ENCODE data around the gene CPN1. TPM values are rescaled to one million over a fixed set of nuclear protein-coding genes. Genes with fewer than 3 reads are reported as not detected.

Gene CPN1
- total RNA-seq, 1 experiment from 2014 or later: 24.9 TPM

DNA sequence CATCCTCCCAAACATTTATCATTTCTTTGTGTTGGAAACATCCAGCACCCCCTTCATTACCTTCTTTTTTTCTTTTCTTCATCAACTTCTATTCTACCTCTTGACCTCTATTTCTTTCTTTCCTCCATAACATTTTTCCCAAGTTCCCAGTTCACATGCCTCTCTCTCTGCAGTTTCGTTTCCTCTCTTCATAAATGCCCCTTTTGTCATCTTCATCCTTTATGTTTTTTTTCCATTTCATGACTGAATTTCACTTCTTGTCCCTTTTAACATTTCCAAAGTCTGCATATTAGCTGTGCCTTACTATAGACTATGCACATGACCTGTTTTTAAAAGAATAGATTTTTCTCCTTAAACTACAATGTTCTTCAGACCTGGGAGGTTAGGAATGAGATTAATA is 23.7 kb downstream of the CPN1 start:
- TF ChIP-seq, protein P1, sequence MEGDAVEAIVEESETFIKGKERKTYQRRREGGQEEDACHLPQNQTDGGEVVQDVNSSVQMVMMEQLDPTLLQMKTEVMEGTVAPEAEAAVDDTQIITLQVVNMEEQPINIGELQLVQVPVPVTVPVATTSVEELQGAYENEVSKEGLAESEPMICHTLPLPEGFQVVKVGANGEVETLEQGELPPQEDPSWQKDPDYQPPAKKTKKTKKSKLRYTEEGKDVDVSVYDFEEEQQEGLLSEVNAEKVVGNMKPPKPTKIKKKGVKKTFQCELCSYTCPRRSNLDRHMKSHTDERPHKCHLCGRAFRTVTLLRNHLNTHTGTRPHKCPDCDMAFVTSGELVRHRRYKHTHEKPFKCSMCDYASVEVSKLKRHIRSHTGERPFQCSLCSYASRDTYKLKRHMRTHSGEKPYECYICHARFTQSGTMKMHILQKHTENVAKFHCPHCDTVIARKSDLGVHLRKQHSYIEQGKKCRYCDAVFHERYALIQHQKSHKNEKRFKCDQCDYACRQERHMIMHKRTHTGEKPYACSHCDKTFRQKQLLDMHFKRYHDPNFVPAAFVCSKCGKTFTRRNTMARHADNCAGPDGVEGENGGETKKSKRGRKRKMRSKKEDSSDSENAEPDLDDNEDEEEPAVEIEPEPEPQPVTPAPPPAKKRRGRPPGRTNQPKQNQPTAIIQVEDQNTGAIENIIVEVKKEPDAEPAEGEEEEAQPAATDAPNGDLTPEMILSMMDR (IDR thresholded peaks at IDR 0.05; ENCODE audit: insufficient read depth in 1 of 2, low read depth in 1 of 2, low read length in 1 of 2, severe bottlenecking in 1 of 2, unreplicated experiment in 1 of 2): no peak
- no TSS peak for BruUV-seq (replicated peaks)
- ChIA-PET CTCF (no interaction called here), POLR2A (no interaction called here)
- H3K4me3 ChIP-seq (ENCODE audit: low read depth, low read length): no peak overlapping the region
- H3K4me1 Mint-ChIP-seq (ENCODE audit: low read depth, unreplicated experiment): no peaks in the 10 kb centered on the region
- H3K4me3 Mint-ChIP-seq (ENCODE audit: unreplicated experiment): no peak overlapping the region
- intact Hi-C loops (cut with micrococcal nuclease; ENCODE audit: unreplicated experiment): no loop called here
- no peaks in the 10 kb centered on the region for H3K4me1 ChIP-seq
- DNase-seq: no peak
- H3K36me3 ChIP-seq (ENCODE audit: control insufficient read depth, insufficient read depth, low read length): no peaks in the 10 kb centered on the region; the same call in 1 of the 2 replicates
- H3K9me3 ChIP-seq: peaks cover 7% of the 10 kb centered on the region; the same call in 1 of the 2 replicates
- H3K9me3 Mint-ChIP-seq (ENCODE audit: unreplicated experiment): no peaks in the 10 kb centered on the region
- H3K27me3 Mint-ChIP-seq (ENCODE audit: insufficient read depth, unreplicated experiment): no peaks in the 10 kb centered on the region
- H3K27me3 ChIP-seq (replicated peaks; ENCODE audit: control insufficient read depth, insufficient read depth, low read length): no peaks in the 10 kb centered on the region
- no peak overlapping the region for H3K27ac Mint-ChIP-seq (ENCODE audit: unreplicated experiment)
- H3K36me3 Mint-ChIP-seq (ENCODE audit: insufficient read depth, unreplicated experiment): peaks cover 8% of the 10 kb centered on the region

DNA sequence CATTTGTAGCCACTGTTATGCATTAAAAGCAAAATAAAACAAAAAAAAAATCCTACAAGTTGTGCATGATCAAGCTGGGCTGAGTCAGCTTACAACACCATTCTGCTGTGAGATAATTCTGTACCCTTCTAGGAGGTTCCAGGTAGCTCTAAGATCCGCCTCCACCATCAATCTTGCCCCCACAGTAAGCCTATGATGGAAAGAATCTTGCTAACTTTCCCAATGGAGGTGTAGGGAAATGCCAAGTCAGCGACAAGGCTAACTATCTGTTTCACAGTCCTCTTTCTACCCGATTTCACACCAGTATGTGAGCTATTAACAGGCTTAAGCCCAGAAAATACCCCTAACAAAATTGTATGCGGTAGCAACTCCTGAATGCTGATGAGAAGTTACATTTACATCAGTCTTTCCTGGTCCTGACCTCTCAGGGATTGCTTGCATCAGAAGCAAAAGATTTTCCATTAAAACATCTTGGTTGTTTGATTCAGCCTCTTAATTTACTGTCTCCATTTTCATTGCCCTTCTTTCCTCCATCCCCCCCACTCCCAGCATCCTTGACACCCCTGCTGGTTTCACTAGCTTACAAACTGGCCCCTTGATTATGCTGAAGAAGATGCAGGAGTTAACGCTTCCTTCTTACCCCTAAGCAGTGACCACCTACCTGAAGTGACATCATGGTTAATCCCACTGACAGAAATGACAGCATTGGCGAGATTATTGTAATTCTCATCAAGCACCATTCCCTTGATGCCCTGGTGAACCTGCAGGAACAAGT is 27.8 kb downstream of the CPN1 start:
- Mint-ChIP-seq H3K9me3 (ENCODE audit: unreplicated experiment) (no peaks in the 10 kb centered on the region), H3K27me3 (ENCODE audit: insufficient read depth, unreplicated experiment) (no peaks in the 10 kb centered on the region), H3K4me1 (ENCODE audit: low read depth, unreplicated experiment) (no peaks in the 10 kb centered on the region), H3K36me3 (ENCODE audit: insufficient read depth, unreplicated experiment) (peaks cover 8% of the 10 kb centered on the region), H3K27ac (ENCODE audit: unreplicated experiment) (no peak overlapping the region), H3K4me3 (ENCODE audit: unreplicated experiment) (no peak overlapping the region)
- Histone ChIP-seq H3K4me1 (no peaks in the 10 kb centered on the region), H3K27me3 (replicated peaks; ENCODE audit: control insufficient read depth, insufficient read depth, low read length) (no peaks in the 10 kb centered on the region), H3K4me3 (ENCODE audit: low read depth, low read length) (no peak overlapping the region), H3K9me3 (peaks cover 7% of the 10 kb centered on the region; the same call in 1 of the 2 replicates), H3K36me3 (ENCODE audit: control insufficient read depth, insufficient read depth, low read length) (no peaks in the 10 kb centered on the region; the same call in 1 of the 2 replicates)
- TF ChIP-seq, protein P1 (IDR thresholded peaks at IDR 0.05; ENCODE audit: insufficient read depth in 1 of 2, low read depth in 1 of 2, low read length in 1 of 2, severe bottlenecking in 1 of 2, unreplicated experiment in 1 of 2): no peak
- intact Hi-C loops (cut with micrococcal nuclease; ENCODE audit: unreplicated experiment): no loop called here
- DNase-seq: no peak
- ChIA-PET POLR2A (no interaction called here), CTCF (no interaction called here)
- no TSS peak for BruUV-seq (replicated peaks)

DNA sequence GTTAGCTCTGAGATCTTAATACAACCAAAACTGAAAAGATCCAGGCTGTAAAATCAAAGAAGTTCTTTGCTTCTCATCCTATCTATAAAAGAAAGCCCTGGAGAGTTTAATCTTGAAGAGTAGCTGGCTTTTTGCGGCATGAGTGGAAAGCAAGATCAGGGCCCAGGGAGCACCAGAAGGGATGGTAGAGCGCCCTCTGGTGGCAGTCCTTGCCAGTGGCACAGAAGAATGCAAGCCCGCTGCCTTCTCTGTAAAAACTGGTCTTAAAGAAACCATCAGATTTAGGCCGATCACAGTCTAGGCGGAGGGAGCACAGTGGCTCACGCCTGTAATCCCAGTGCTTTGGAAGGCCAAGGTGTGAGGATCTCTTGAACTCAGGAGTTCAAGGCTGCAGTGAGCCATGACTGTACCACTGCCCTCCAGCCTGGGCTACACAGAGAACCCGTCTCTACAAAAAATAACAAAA is 35.6 kb downstream of the CPN1 start:
- Mint-ChIP-seq H3K9me3 (ENCODE audit: unreplicated experiment) (no peaks in the 10 kb centered on the region), H3K27me3 (ENCODE audit: insufficient read depth, unreplicated experiment) (no peaks in the 10 kb centered on the region), H3K4me3 (ENCODE audit: unreplicated experiment) (no peak overlapping the region), H3K36me3 (ENCODE audit: insufficient read depth, unreplicated experiment) (no peaks in the 10 kb centered on the region), H3K4me1 (ENCODE audit: low read depth, unreplicated experiment) (peaks cover 7% of the 10 kb centered on the region), H3K27ac (ENCODE audit: unreplicated experiment) (no peak overlapping the region)
- POLR2A ChIA-PET: no interaction called here
- Histone ChIP-seq H3K36me3 (ENCODE audit: control insufficient read depth, insufficient read depth, low read length) (no peaks in the 10 kb centered on the region), H3K9me3 (no peaks in the 10 kb centered on the region), H3K4me3 (ENCODE audit: low read depth, low read length) (no peak overlapping the region), H3K4me1 (0 out of 2 replicates have a peak, but pooled peaks cover 11% of the 10 kb centered on the region), H3K27me3 (replicated peaks; ENCODE audit: control insufficient read depth, insufficient read depth, low read length) (no peaks in the 10 kb centered on the region)
- no TSS peak for BruUV-seq (replicated peaks)
- TF ChIP-seq, protein P1 (IDR thresholded peaks at IDR 0.05; ENCODE audit: insufficient read depth in 1 of 2, low read depth in 1 of 2, low read length in 1 of 2, severe bottlenecking in 1 of 2, unreplicated experiment in 1 of 2): peak; percentile 95 to 97
- CTCF ChIA-PET: interaction anchor here (0.5 to 2.5 kb wide), 20 partner anchors 21 to 1524 kb away, joined by 3 to 16 read pairs (median 4); partner anchors contain the start of genes CPN1 and CUTC
- DNase-seq: peak; percentile 84 to 87
- intact Hi-C loops (cut with micrococcal nuclease; ENCODE audit: unreplicated experiment): loop anchor here (1.0 to 2.0 kb wide), 7 partner anchors 26 to 201 kb away; partner anchors contain the start of gene DNMBP

All from Caco-2 (cell line).